ENCODE results near the gene LRRC1.
A peak's percentile ranks its signal among the peaks of the same experiment; 100 is the strongest.

LRRC1 gene

GRCh38 chr6:53851561-53851960 is 56.8 kb downstream of the LRRC1 start:
- no peak for DNase-seq

- no peak for DNase-seq
These were observed 58.0 kb downstream of the LRRC1 start for GRCh38 chr6:53852805-53853204.

- no peak for DNase-seq
These were observed 60.2 kb downstream of the LRRC1 start for GRCh38 chr6:53854843-53855567.

- no peak for DNase-seq
These were observed 61.1 kb downstream of the LRRC1 start for GRCh38 chr6:53855940-53856339.

- DNase-seq: peak; percentile 36
These were observed 62.7 kb downstream of the LRRC1 start for GRCh38 chr6:53857318-53858094.

- no peak for DNase-seq
These were observed 63.4 kb downstream of the LRRC1 start for GRCh38 chr6:53858196-53858595.

GRCh38 chr6:53858913-53859312 is 64.1 kb downstream of the LRRC1 start:
- DNase-seq: no peak

GRCh38 chr6:53860511-53860910 is 65.7 kb downstream of the LRRC1 start:
- DNase-seq: no peak

- DNase-seq: no peak
These were observed 66.7 kb downstream of the LRRC1 start for GRCh38 chr6:53861518-53861917.

- peak; percentile 95 for DNase-seq
These were observed 68.1 kb downstream of the LRRC1 start for GRCh38 chr6:53862662-53863462.

- DNase-seq: peak; percentile 48
These were observed 70.0 kb downstream of the LRRC1 start for GRCh38 chr6:53864781-53865180.

GRCh38 chr6:53866226-53866625 is 71.4 kb downstream of the LRRC1 start:
- no peak for DNase-seq

GRCh38 chr6:53868626-53869025 is 73.8 kb downstream of the LRRC1 start:
- DNase-seq: no peak

GRCh38 chr6:53869964-53870363 is 75.2 kb downstream of the LRRC1 start:
- no peak for DNase-seq

GRCh38 chr6:53873922-53874321 is 79.1 kb downstream of the LRRC1 start:
- DNase-seq: no peak

GRCh38 chr6:53874964-53875363 is 80.2 kb downstream of the LRRC1 start:
- no peak for DNase-seq

- no peak for DNase-seq
These were observed 82.3 kb downstream of the LRRC1 start for GRCh38 chr6:53877151-53877550.

GRCh38 chr6:53878808-53879207 is 84.0 kb downstream of the LRRC1 start:
- DNase-seq: no peak

GRCh38 chr6:53879608-53880007 is 84.8 kb downstream of the LRRC1 start:
- DNase-seq: no peak

GRCh38 chr6:53887316-53887715 is 92.5 kb downstream of the LRRC1 start:
- no peak for DNase-seq

GRCh38 chr6:53888931-53889330 is 94.1 kb downstream of the LRRC1 start:
- no peak for DNase-seq

- no peak for DNase-seq
These were observed 94.6 kb downstream of the LRRC1 start for GRCh38 chr6:53889365-53889764.

GRCh38 chr6:53892707-53893106 is 97.9 kb downstream of the LRRC1 start:
- DNase-seq: no peak

- peak; percentile 82 for DNase-seq
These were observed 99.3 kb downstream of the LRRC1 start for GRCh38 chr6:53894091-53894490.

All from NCI-H446 treated with DMSO at 0.1 percent for 48 hours (cell line).